Osteoblast (primary cell): ENCODE measurements around the gene CELF2. TPM values are rescaled to one million over a fixed set of nuclear protein-coding genes. Genes with fewer than 3 reads are reported as not detected.

ENCODE experiments used
- DNase-seq: peaks from one replicate; pipeline ENCODE4 v3.0.0; 2011; ENCODE audit warnings: low spot score, mixed read lengths; ENCODE audit not compliant: insufficient read length; ENCODE audit errors: missing footprints
- H2AFZ ChIP-seq: 2 replicates; pipeline ENCODE4 v1.6.0; 2011; ENCODE audit warnings: mild to moderate bottlenecking, low read length
- H3K27ac ChIP-seq: 2 replicates; pipeline ENCODE4 v1.5.1; 2011; ENCODE audit warnings: mild to moderate bottlenecking, low read depth, low read length, moderate library complexity
- H3K27me3 ChIP-seq: 2 replicates; pipeline ENCODE4 v1.6.0; 2012; ENCODE audit warnings: mild to moderate bottlenecking, control low read depth, inconsistent platforms, low read length, moderate library complexity; ENCODE audit not compliant: insufficient read depth
- H3K36me3 ChIP-seq: 2 replicates; pipeline ENCODE4 v1.5.1; 2011; ENCODE audit warnings: mild to moderate bottlenecking, low read length, control low read depth, moderate library complexity; ENCODE audit not compliant: insufficient read depth
- H3K4me1 ChIP-seq: 2 replicates; pipeline ENCODE4 v1.5.1; 2011; ENCODE audit warnings: mild to moderate bottlenecking, low read length, control low read depth, moderate library complexity; ENCODE audit not compliant: insufficient read depth
- H3K4me2 ChIP-seq: 2 replicates; pipeline ENCODE4 v1.6.0; 2011; ENCODE audit warnings: mild to moderate bottlenecking, low read length; ENCODE audit not compliant: insufficient read depth
- H3K4me3 ChIP-seq: fragments of 200-600 bp; sonication (generic); 3 replicates; pipeline ENCODE4 v1.5.1; 2012; ENCODE audit warnings: mild to moderate bottlenecking, low read length, inconsistent platforms; ENCODE audit not compliant: insufficient read depth
- H3K79me2 ChIP-seq: 2 replicates; pipeline ENCODE4 v1.6.0; 2012; ENCODE audit warnings: mild to moderate bottlenecking, low read length, control low read depth, inconsistent platforms; ENCODE audit not compliant: insufficient read depth
- H3K9me3 ChIP-seq: 2 replicates; pipeline ENCODE4 v1.5.1; 2011; ENCODE audit warnings: low read depth, low read length, control low read depth
- H4K20me1 ChIP-seq: 2 replicates; pipeline ENCODE4 v1.6.0; 2012; ENCODE audit warnings: mild to moderate bottlenecking, low read length, control low read depth; ENCODE audit not compliant: insufficient read depth
- total RNA-seq: library from RNA; depleted of rRNA; stranded (reverse); fragments of >200 nt; gene quantifications from 2 replicates; pipeline ENCODE4 v1.2.3, GENCODE V29; 2012
- TF ChIP-seq, protein P1 (sequence below): IDR thresholded peaks from 2 replicates; pipeline ENCODE4 v1.5.1; 2011; ENCODE audit warnings: mild to moderate bottlenecking, low read depth, low read length, moderate library complexity; ENCODE audit errors: extremely low read depth

CELF2 gene
- total RNA-seq, 1 donor, result 7.6 TPM

DNA sequence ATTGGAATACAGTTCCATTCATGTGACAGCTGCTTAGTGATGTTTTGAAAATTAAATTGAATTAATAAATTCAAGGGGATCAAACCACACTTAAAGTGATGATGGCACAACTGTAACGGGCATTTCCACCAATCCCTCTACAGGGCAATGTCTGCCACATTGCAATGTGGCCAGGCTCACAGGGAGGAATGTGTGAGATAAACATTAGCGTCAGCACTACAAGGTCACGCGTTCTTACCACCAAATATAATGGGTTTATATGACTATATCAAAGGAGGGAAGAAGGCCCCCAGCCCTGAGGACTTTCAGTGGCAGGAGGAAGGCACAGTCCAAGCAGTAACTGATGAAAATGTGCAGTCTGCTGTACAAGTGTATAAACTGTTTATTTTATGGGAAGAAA lies 31.1 kb upstream of the CELF2 start:
- Histone ChIP-seq H3K4me1 (no peaks in the 10 kb centered on the region), H2AFZ (no peak overlapping the region), H3K27ac (no peak overlapping the region), H3K79me2 (no peaks in the 10 kb centered on the region), H3K27me3 (no peaks in the 10 kb centered on the region), H3K4me3 (no peak overlapping the region), H3K36me3 (no peaks in the 10 kb centered on the region), H3K9me3 (no peaks in the 10 kb centered on the region), H4K20me1 (no peaks in the 10 kb centered on the region), H3K4me2 (no peak overlapping the region)
- DNase-seq, result no peak
- TF ChIP-seq, protein P1, sequence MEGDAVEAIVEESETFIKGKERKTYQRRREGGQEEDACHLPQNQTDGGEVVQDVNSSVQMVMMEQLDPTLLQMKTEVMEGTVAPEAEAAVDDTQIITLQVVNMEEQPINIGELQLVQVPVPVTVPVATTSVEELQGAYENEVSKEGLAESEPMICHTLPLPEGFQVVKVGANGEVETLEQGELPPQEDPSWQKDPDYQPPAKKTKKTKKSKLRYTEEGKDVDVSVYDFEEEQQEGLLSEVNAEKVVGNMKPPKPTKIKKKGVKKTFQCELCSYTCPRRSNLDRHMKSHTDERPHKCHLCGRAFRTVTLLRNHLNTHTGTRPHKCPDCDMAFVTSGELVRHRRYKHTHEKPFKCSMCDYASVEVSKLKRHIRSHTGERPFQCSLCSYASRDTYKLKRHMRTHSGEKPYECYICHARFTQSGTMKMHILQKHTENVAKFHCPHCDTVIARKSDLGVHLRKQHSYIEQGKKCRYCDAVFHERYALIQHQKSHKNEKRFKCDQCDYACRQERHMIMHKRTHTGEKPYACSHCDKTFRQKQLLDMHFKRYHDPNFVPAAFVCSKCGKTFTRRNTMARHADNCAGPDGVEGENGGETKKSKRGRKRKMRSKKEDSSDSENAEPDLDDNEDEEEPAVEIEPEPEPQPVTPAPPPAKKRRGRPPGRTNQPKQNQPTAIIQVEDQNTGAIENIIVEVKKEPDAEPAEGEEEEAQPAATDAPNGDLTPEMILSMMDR, result no peak

DNA sequence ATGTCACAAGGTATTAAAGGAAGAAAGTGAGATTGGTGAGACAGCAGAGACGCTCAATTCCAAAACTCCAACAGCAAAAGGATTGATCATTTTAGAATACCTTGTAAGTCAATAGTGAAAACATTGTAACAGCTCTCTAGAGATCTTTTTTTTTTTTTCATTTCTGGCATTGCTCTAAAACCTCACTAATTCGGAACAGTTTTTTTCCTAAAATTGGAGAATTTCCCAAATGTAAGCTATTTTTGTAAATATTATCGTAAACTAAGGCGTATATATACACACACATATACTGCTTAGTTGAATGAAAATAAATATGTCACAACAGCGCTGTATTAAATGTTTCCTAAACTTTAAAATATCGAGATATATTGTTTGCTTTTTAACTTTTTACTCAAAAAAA lies 30.6 kb upstream of the CELF2 start:
- no peaks in the 10 kb centered on the region for H3K9me3 ChIP-seq
- H3K27ac ChIP-seq, result no peak overlapping the region
- no peaks in the 10 kb centered on the region for H3K79me2 ChIP-seq
- no peaks in the 10 kb centered on the region for H4K20me1 ChIP-seq
- H3K27me3 ChIP-seq, result no peaks in the 10 kb centered on the region
- no peak for DNase-seq
- no peak overlapping the region for H2AFZ ChIP-seq
- no peak overlapping the region for H3K4me3 ChIP-seq
- H3K4me2 ChIP-seq, result no peak overlapping the region
- no peaks in the 10 kb centered on the region for H3K4me1 ChIP-seq
- H3K36me3 ChIP-seq, result no peaks in the 10 kb centered on the region
- TF ChIP-seq, protein P1, result no peak

DNA sequence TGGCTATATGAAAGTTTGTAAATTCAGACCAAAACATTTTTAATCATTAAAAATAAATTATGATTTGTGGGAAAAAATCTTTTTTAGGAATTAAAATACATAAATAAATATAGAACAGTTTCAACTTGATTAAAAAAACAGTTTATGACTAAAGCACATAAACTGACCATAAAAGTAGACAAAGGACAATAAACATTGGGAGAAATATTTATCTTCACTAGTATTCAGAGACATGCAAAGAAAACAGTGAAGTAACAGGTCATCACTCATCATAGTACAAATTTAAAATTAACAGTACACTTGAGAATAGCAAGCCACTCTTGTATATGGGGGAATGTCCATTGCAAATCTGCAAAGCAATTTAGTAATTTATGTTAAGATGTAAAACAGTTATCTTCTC lies 28.0 kb upstream of the CELF2 start:
- Histone ChIP-seq H3K79me2 (no peaks in the 10 kb centered on the region), H3K9me3 (no peaks in the 10 kb centered on the region), H3K4me3 (no peak overlapping the region), H4K20me1 (no peaks in the 10 kb centered on the region), H3K27me3 (no peaks in the 10 kb centered on the region), H3K36me3 (no peaks in the 10 kb centered on the region), H3K4me1 (no peaks in the 10 kb centered on the region), H2AFZ (no peak overlapping the region), H3K27ac (no peak overlapping the region), H3K4me2 (no peak overlapping the region)
- TF ChIP-seq, protein P1, result no peak
- DNase-seq, result no peak

DNA sequence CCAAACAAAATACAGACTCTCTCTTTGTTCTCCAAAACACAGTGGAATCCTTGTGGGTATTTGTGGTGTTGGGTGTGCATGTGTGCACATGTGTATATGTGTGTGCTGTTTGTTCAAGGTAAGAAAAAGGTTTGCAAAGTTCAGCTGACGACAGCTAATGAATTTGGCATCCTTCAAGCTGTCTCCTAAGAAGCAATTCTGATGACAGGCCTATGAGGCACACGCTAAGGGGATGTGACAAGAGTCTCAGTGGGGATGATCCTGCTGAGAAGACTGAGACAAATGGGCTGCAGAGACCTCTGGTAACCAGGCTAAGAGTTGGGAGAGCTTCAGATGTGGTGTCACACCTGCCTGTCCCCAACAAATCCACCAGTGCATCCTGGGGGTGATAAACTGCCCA lies 26.5 kb upstream of the CELF2 start:
- no peaks in the 10 kb centered on the region for H3K9me3 ChIP-seq
- no peak overlapping the region for H2AFZ ChIP-seq
- DNase-seq, result no peak
- H3K4me2 ChIP-seq, result no peak overlapping the region
- H3K27me3 ChIP-seq, result no peaks in the 10 kb centered on the region
- no peaks in the 10 kb centered on the region for H4K20me1 ChIP-seq
- TF ChIP-seq, protein P1, result no peak
- H3K36me3 ChIP-seq, result no peaks in the 10 kb centered on the region
- H3K4me3 ChIP-seq, result no peak overlapping the region
- no peak overlapping the region for H3K27ac ChIP-seq
- no peaks in the 10 kb centered on the region for H3K79me2 ChIP-seq
- H3K4me1 ChIP-seq, result no peaks in the 10 kb centered on the region
